Tibial artery (tissue), 4 donors: ENCODE results near the gene CELA2B.

ENCODE experiments used
- DNase-seq, 2 donors: peaks; one replicate each; pipeline ENCODE4 v3.0.0-alpha.2; 2019
- H3K27ac ChIP-seq, 2 donors: fragments of 200-600 bp; sonication (generic) in 1 of 2; 1 replicate in 1 of 2; 2 replicates in 1 of 2; pipeline ENCODE4 v1.5.1; 2018 to 2019; ENCODE audit warnings: mild to moderate bottlenecking in 1 of 2
- H3K27me3 ChIP-seq, 2 donors: fragments of 200-600 bp; sonication (generic) in 1 of 2; one replicate each; pipeline versions ENCODE4 v1.5.1 to v1.6.0; 2016 to 2019
- H3K36me3 ChIP-seq, 3 donors: fragments of 200-600 bp; sonication (generic) in 2 of 3; one replicate each; pipeline ENCODE4 v1.5.1; 2016 to 2019; ENCODE audit warnings: mild to moderate bottlenecking in 2 of 3
- H3K4me1 ChIP-seq, 4 donors: fragments of 200-600 bp; sonication (generic) in 2 of 4; 1 replicate in 3 of 4; 2 replicates in 1 of 4; pipeline ENCODE4 v1.5.1; 2016 to 2019
- H3K4me3 ChIP-seq, 2 donors: fragments of 200-600 bp; sonication (generic) in 1 of 2; 1 replicate in 1 of 2; 2 replicates in 1 of 2; pipeline ENCODE4 v1.5.1; 2018 to 2019; ENCODE audit warnings: mild to moderate bottlenecking in 2 of 2
- H3K9me3 ChIP-seq, 3 donors: fragments of 200-600 bp; sonication (generic) in 1 of 3; one replicate each; pipeline ENCODE4 v1.5.1; 2016 to 2019
- CTCF ChIP-seq, 2 experiments: fragments of 200-600 bp in 1 of 2; fragments of 450-650 bp in 1 of 2; IDR thresholded peaks; one replicate each; pipeline ENCODE4 v1.5.1; 2017 to 2019; ENCODE audit warnings: antibody characterized with exemption in 2 of 2, mild to moderate bottlenecking in 1 of 2, moderate library complexity in 1 of 2
- intact Hi-C: fragments of 100-400 bp; cut with DNase I; formaldehyde crosslinking; loops from one replicate; pipeline ENCODE4 v1.15.0; 2023; ENCODE audit warnings: low total_unique reads

CELA2B gene

DNA sequence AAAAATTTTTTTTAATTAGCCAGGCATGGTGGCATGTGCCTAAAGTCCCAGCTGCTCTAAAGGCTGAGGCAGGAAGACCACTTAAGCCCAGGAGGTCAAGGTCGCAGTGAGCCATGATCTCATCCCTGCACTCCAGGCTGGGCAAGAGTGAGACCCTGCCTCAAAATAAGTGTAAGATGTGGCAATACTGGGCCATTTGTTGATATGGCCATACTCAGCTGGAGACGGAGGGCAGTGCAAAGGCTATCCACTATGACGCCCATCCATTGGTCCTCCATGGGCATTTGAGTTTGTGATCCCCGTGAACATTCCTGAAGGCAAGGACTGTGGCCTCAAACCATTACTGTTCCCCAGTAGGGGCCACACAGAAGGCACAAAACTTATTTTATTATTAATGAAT lies 46.6 kb downstream of the CELA2B start:
- DNase-seq = no peak
- intact Hi-C loops = no loop called here
- no peak overlapping the region for H3K27ac ChIP-seq

DNA sequence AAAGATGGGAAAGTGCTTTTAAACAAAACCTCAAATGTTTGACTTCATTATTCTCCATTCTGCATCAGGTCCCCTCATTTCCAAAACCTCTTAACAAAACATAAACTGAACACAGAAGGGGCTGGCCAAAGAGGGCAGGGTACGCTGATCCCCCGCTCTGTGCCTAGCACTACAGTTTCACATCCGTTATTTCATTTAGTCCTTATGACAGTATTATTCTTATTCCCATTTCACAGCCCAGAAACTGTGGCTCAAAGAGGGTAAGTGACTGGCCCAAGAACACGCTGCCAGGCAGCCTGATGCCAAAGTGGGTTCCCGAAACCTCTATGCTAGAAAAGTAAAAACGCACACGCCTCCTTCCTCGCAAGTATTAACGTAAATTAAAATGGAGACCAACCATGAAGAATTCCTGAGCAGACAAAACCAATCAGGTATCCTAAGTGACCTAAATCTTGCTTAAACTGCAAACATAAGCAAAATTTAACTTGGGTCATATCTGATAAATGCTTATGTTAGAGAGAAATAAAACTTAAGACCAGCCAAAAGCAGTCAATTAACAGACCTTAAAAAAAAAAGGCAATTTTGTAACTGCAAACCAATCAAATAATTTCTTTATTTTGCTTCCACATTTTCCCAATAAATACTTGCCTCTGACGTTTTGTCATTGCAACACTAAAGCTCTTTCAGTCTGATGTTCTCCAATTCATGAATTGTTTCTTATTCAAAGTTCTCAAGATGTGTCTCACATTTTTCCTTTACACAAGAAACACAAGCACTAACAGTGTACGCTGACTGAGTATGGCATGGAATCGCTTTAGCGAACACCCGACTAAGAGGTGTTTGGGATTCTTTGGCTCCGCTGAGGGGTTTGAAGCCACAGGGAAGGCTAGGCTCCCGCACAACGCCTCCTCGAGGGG lies 47.5 kb downstream of the CELA2B start:
- no peak for TF ChIP-seq CTCF (IDR thresholded peaks at IDR 0.05)
- peaks cover 0 to under 1% (median 0%) of the 10 kb centered on the region in 3 donors for H3K36me3 ChIP-seq
- no peak for DNase-seq
- H3K9me3 ChIP-seq = no peaks in the 10 kb centered on the region
- no peaks in the 10 kb centered on the region for H3K27me3 ChIP-seq
- H3K4me1 ChIP-seq = peaks cover 0 to 36% (median 28%) of the 10 kb centered on the region in 4 donors
- peak overlapping the region; percentile 87 to 94 for H3K27ac ChIP-seq
- intact Hi-C loops = no loop called here
- peak overlapping the region; percentile 79 to 99 for H3K4me3 ChIP-seq

More for the DNA sequence above, 46.6 kb downstream of the CELA2B start:
- H3K4me1 ChIP-seq = peaks cover 0 to 30% (median 22%) of the 10 kb centered on the region in 4 donors
- H3K9me3 ChIP-seq = no peaks in the 10 kb centered on the region
- H3K27me3 ChIP-seq = no peaks in the 10 kb centered on the region
- peak overlapping the region in 1 of 2 donors; percentile 99 for H3K4me3 ChIP-seq
- no peak for TF ChIP-seq CTCF (IDR thresholded peaks at IDR 0.05)
- peaks cover 0 to 9% (median 1%) of the 10 kb centered on the region in 3 donors for H3K36me3 ChIP-seq

- Histone ChIP-seq H3K4me3 (peak within 1 kb of the TSS; percentile 79 to 99), H3K27me3 (no peaks in the 10 kb centered on the region), H3K9me3 (no peaks in the 10 kb centered on the region), H3K36me3 (no peaks in the 10 kb centered on the region), H3K27ac (peak within 1 kb of the TSS; percentile 87 to 94), H3K4me1 (peaks cover 0 to 36% (median 28%) of the 10 kb centered on the region in 4 donors)
- no peak for TF ChIP-seq CTCF (IDR thresholded peaks at IDR 0.05)
- DNase-seq = no peak
- intact Hi-C loops = no loop called here
Measured at GRCh38 chr1:15524021-15524282, 48.0 kb downstream of the CELA2B start, which contains the start of gene CASP9. Gene CASP9, minus strand, starts transcription at chr1:15524215. Its CDS starts 15 bp downstream, at chr1:15524200.

DNA sequence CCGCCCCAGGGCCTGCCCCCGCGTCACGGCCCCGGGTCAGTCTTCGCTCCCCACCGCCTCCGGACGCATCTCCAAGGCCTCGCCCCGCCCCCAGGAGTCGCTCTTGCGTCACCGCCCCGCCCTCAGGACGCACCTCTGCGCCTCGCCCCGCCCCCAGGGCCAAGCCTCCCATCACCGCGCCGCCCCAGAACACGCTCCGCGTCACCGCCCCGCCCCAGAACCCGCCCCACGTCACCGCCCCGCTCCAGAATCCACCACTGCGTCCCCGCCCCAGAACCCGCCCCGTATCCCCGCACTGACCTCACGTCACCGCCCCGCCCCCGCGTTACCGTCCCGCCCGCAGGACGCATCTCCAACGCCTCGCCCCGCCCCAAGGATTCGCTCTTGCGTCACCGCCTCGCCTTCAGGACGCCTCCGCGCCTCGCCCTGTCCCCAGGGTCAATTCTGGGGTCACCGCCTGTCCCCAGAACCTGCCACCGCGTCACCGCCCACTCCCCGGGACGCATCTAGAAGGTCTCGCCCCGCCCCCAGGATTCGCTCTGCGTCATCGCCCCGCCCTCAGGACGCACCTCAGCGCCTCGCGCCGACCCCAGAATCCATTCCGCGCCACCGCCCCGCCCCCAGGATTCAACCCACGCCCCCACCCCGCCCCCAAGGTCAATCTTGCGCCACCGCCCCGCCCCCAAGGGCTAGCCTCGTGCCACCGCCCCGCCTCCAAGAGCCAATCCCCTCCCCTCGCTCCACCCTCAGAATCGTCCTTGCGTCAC lies 48.6 kb downstream of the CELA2B start:
- Histone ChIP-seq H3K9me3 (no peaks in the 10 kb centered on the region), H3K27me3 (no peaks in the 10 kb centered on the region), H3K36me3 (no peaks in the 10 kb centered on the region), H3K4me3 (peak overlapping the region; percentile 79 to 99), H3K27ac (peak overlapping the region; percentile 87 to 94), H3K4me1 (peaks cover 0 to 36% (median 28%) of the 10 kb centered on the region in 4 donors)
- intact Hi-C loops = no loop called here
- peak; percentile 99 to 100 for DNase-seq
- no peak for TF ChIP-seq CTCF (IDR thresholded peaks at IDR 0.05)

- H3K27me3 ChIP-seq = no peaks in the 10 kb centered on the region
- no peak for TF ChIP-seq CTCF (IDR thresholded peaks at IDR 0.05)
- H3K9me3 ChIP-seq = no peaks in the 10 kb centered on the region
- H3K4me1 ChIP-seq = peaks cover 0 to 36% (median 28%) of the 10 kb centered on the region in 4 donors
- peak overlapping the region; percentile 87 to 94 for H3K27ac ChIP-seq
- peaks cover 0 to 6% (median 2%) of the 10 kb centered on the region in 3 donors for H3K36me3 ChIP-seq
- peak; percentile 99 to 100 for DNase-seq
- peak overlapping the region; percentile 79 to 99 for H3K4me3 ChIP-seq
- intact Hi-C loops = no loop called here
Measured at GRCh38 chr1:15525050-15526020, 49.4 kb downstream of the CELA2B start.
